NOMO-1 treated with dmso at 0.1 percent for 144 hours (cell line): Measurements from ENCODE around the gene DYSF.
"Not testable (repeated sequence)": the region's sequence is repeated elsewhere in the genome, so short reads cannot be mapped to it uniquely, and the experiment has no call there.

Experiments used
- DNase-seq: peaks from one replicate; lab custom pipeline; 2025; ENCODE audit not compliant: unreplicated experiment; lab: John Stamatoyannopoulos, UW

The DYSF gene

GRCh38 chr2:71634567-71634966, 181.2 kb downstream of the DYSF start:
- DNase-seq, result no peak

- DNase-seq, result no peak
Observed at GRCh38 chr2:71635798-71636197, 182.4 kb downstream of the DYSF start.

- no peak for DNase-seq
Observed at GRCh38 chr2:71637168-71637567, 183.8 kb downstream of the DYSF start.

GRCh38 chr2:71637736-71638135, 184.4 kb downstream of the DYSF start:
- DNase-seq, result no peak

GRCh38 chr2:71639735-71640134, 186.4 kb downstream of the DYSF start:
- DNase-seq, result no peak

- no peak for DNase-seq
Observed at GRCh38 chr2:71640489-71640888, 187.1 kb downstream of the DYSF start.

GRCh38 chr2:71643674-71644357, 190.5 kb downstream of the DYSF start:
- no peak for DNase-seq

- no peak for DNase-seq
Observed at GRCh38 chr2:71646028-71646427, 192.7 kb downstream of the DYSF start.

GRCh38 chr2:71647356-71647755, 194.0 kb downstream of the DYSF start:
- no peak for DNase-seq

GRCh38 chr2:71655498-71655897, 202.1 kb downstream of the DYSF start:
- no peak for DNase-seq

- DNase-seq, result not testable (repeated sequence)
Observed at GRCh38 chr2:71658256-71658655, 204.9 kb downstream of the DYSF start.

- DNase-seq, result no peak
Observed at GRCh38 chr2:71658771-71659170, 205.4 kb downstream of the DYSF start.

- DNase-seq, result no peak
Observed at GRCh38 chr2:71659868-71660518, 206.6 kb downstream of the DYSF start.

GRCh38 chr2:71661782-71662181, 208.4 kb downstream of the DYSF start:
- DNase-seq, result no peak

- no peak for DNase-seq
Observed at GRCh38 chr2:71662665-71663394, 209.5 kb downstream of the DYSF start.

GRCh38 chr2:71664161-71664560, 210.8 kb downstream of the DYSF start:
- no peak for DNase-seq

- DNase-seq, result no peak
Observed at GRCh38 chr2:71665168-71666093, 212.1 kb downstream of the DYSF start.

GRCh38 chr2:71666094-71666474, 212.7 kb downstream of the DYSF start:
- no peak for DNase-seq

- no peak for DNase-seq
Observed at GRCh38 chr2:71667256-71668182, 214.2 kb downstream of the DYSF start.
